Stimulated activated CD4-positive, alpha-beta T cell treated with anti-CD3 and anti-CD28 coated beads, Interleukin-12 subunit alpha, Interleukin-12 subunit beta, amount 100 ng/mL, for 24 hours (primary cell): Measurements from ENCODE around the gene FBXO31.

ENCODE experiments used
- DNase-seq, 2 experiments: peaks; one replicate each; pipeline ENCODE4 v3.0.0-alpha.2; 2020; ENCODE audit warnings: low read depth in 2 of 2

The FBXO31 gene

GRCh38 chr16:87329436-87330256 is 53.9 kb downstream of the FBXO31 start:
- no peak for DNase-seq

- DNase-seq, result no peak
These were observed 54.7 kb downstream of the FBXO31 start for GRCh38 chr16:87328846-87329245.

GRCh38 chr16:87327798-87328495 is 55.6 kb downstream of the FBXO31 start:
- DNase-seq, result no peak

- DNase-seq, result no peak
These were observed 57.4 kb downstream of the FBXO31 start for GRCh38 chr16:87326151-87326571.

- no peak for DNase-seq
These were observed 58.1 kb downstream of the FBXO31 start for GRCh38 chr16:87325423-87325858.

- no peak for DNase-seq
These were observed 58.9 kb downstream of the FBXO31 start for GRCh38 chr16:87324411-87325275.

GRCh38 chr16:87323727-87324410 is 59.7 kb downstream of the FBXO31 start:
- no peak for DNase-seq

GRCh38 chr16:87322833-87323726 is 60.5 kb downstream of the FBXO31 start:
- DNase-seq, result no peak

- DNase-seq, result no peak
These were observed 61.2 kb downstream of the FBXO31 start for GRCh38 chr16:87322360-87322759.

- DNase-seq, result no peak
These were observed 62.1 kb downstream of the FBXO31 start for GRCh38 chr16:87321336-87322107.

GRCh38 chr16:87320510-87321227 is 62.9 kb downstream of the FBXO31 start:
- DNase-seq, result no peak

GRCh38 chr16:87319997-87320491 is 63.5 kb downstream of the FBXO31 start:
- DNase-seq, result no peak

- DNase-seq, result no peak
These were observed 64.6 kb downstream of the FBXO31 start for GRCh38 chr16:87319011-87319410.

- peak; percentile 16 to 22 for DNase-seq
These were observed 65.6 kb downstream of the FBXO31 start for GRCh38 chr16:87317750-87318644.

GRCh38 chr16:87316923-87317749 is 66.4 kb downstream of the FBXO31 start, which contains the start of gene C16orf95:
Gene C16orf95, minus strand, starts transcription at chr16:87317392. Its CDS starts 150 bp downstream, at chr16:87317242.
- peak; percentile 97 to 98 for DNase-seq

- DNase-seq, result no peak
These were observed 67.1 kb downstream of the FBXO31 start for GRCh38 chr16:87316450-87316922.
